Breast epithelium (tissue), 3 donors: Measurements from ENCODE around the gene OXSR1.

ENCODE experiments used
- POLR2AphosphoS5 ChIP-seq, 3 donors: sonication (generic); formaldehyde crosslinking; IDR thresholded peaks; one replicate each; pipeline ENCODE4 v1.6.1; 2017; ENCODE audit warnings: antibody characterized with exemption in 3 of 3
- TF ChIP-seq, protein P1 (sequence below), 3 donors: fragments of 450-650 bp; IDR thresholded peaks; one replicate each; pipeline ENCODE4 v1.5.1; 2016 to 2017; ENCODE audit warnings: antibody characterized with exemption in 3 of 3, mild to moderate bottlenecking in 3 of 3, moderate library complexity in 3 of 3

DNA sequence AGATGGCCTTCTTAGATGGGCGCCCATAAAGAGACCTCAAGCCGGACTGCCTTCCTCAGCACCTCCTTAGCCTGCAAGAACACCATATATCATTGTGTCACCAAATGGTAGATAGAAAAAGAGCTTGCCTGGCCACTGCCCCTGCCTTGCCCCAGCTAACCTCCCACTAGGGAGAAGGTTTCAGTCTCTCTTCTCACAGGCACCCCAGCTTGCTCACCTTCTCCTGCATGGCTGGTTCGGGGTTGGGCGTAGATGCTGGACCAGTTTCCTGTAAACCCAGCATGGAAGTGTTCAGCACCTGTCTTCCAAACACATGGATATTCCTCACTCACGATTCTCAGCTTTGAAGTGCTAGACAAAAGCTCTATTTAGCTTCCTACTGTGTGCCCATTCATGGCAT is 113.5 kb downstream of the OXSR1 start:
- TF ChIP-seq, protein P1, sequence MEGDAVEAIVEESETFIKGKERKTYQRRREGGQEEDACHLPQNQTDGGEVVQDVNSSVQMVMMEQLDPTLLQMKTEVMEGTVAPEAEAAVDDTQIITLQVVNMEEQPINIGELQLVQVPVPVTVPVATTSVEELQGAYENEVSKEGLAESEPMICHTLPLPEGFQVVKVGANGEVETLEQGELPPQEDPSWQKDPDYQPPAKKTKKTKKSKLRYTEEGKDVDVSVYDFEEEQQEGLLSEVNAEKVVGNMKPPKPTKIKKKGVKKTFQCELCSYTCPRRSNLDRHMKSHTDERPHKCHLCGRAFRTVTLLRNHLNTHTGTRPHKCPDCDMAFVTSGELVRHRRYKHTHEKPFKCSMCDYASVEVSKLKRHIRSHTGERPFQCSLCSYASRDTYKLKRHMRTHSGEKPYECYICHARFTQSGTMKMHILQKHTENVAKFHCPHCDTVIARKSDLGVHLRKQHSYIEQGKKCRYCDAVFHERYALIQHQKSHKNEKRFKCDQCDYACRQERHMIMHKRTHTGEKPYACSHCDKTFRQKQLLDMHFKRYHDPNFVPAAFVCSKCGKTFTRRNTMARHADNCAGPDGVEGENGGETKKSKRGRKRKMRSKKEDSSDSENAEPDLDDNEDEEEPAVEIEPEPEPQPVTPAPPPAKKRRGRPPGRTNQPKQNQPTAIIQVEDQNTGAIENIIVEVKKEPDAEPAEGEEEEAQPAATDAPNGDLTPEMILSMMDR (IDR thresholded peaks at IDR 0.05): no peak
- TF ChIP-seq POLR2AphosphoS5 (IDR thresholded peaks at IDR 0.05): no peak
